Measurements from ENCODE around the gene SLCO4C1.
A peak's percentile ranks its signal among the peaks of the same experiment; 100 is the strongest.

SLCO4C1 gene

DNA sequence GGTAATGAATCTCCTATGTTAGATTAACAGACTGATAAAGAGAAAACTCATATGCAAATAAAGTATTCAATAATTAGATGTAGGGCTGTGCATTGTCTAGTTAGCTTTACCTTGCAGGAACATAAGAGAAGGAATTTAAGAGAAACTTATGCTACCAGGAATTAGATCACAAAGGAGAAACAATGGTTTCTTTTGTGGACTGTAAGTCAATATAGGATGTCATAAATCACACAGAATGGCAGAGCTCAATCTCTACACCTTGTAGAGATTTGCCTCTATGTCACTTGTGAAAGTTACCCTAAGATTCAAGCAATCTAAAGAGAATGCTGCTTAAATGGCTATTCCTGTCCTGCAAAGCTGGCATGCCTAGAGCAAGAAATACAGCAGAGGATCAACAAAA lies 26.0 kb downstream of the SLCO4C1 start:
- no peak for DNase-seq (ENCODE audit: low spot score)

DNA sequence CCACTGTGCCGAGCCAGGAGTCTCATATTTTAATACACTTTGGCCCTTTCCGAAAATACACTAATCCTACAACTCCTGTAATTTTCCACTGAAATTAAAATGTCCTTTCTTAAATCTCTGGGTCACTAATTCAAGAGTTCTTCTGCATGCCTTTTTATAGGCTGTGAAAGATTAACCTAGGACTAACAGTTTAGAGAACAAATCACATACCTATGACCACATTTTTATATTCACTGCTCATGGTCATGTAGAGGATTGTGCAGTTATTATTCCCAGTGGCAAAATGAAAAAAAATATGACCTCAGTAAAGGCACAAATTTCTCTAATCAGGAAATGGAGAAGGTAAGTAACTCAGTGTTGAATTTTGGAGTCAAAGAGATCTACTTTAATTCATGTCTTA lies 33.4 kb downstream of the SLCO4C1 start:
- no peak for DNase-seq (ENCODE audit: low spot score)

DNA sequence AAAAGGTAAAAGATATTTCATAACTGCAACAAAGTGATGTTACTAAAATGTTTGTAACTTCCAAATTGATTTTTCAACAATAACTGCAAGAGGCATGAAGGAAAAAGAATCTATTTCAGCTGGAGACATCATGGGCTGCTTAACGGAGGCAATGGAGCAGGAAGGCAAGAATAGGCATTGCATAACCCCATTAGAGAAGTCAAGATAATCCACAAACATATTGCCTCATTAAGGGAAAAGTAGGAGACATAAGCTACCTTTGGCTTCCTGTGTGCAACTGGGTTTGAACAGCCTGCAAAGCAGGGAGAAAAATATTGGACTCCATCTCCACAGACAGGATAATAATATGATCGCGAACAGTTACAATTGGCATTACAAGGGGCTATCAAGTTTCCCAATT lies 46.7 kb downstream of the SLCO4C1 start:
- no peak for DNase-seq (ENCODE audit: low spot score)

DNA sequence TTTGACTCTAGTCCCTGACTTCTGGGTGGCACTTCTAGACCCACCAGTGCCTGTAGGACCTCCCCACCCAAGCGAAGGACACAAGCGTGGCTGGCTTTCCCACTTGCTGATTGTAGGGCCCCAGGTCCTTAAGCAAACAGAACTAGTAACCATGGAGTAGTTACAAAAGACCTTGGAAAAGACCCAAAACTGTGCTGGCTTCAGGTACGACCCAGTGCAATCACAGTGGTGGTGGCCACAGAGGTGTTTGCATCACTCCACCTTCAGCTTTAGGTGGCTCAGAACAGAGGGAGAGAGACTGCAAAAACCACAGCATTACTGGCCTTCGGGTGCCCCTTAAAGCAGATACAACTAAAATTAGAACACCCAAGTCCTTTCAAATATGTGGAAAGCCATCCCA lies 52.9 kb downstream of the SLCO4C1 start:
- DNase-seq (ENCODE audit: low spot score) = no peak

DNA sequence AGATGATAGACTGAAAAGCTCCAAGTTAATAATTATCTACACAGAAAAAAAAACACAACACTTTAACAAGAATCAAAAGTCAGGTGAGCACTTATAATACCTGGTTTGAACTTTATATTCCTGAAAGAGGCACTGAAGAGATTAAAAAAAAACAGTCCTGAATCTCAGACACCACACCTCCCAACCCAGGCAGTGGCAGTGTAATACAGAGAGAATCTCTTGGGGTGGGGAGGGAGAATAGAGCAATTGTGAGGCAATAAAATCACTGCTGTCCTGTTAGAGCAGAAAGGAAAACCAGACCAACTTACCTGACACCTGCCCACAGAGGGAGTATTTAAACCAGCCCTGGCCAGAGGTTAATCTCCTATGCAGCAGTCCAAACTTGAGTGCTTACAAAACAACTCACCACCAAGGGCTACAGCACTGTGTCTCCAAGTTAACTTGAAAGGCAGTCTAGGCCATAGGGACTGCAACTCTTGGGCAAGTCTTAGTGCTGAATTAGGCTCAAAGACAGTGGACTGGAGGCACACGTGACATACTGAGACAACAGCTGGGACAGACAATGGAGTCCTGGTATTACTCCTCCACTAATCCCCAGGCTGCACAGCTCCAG lies 54.2 kb downstream of the SLCO4C1 start:
- no peak for DNase-seq (ENCODE audit: low spot score)

DNA sequence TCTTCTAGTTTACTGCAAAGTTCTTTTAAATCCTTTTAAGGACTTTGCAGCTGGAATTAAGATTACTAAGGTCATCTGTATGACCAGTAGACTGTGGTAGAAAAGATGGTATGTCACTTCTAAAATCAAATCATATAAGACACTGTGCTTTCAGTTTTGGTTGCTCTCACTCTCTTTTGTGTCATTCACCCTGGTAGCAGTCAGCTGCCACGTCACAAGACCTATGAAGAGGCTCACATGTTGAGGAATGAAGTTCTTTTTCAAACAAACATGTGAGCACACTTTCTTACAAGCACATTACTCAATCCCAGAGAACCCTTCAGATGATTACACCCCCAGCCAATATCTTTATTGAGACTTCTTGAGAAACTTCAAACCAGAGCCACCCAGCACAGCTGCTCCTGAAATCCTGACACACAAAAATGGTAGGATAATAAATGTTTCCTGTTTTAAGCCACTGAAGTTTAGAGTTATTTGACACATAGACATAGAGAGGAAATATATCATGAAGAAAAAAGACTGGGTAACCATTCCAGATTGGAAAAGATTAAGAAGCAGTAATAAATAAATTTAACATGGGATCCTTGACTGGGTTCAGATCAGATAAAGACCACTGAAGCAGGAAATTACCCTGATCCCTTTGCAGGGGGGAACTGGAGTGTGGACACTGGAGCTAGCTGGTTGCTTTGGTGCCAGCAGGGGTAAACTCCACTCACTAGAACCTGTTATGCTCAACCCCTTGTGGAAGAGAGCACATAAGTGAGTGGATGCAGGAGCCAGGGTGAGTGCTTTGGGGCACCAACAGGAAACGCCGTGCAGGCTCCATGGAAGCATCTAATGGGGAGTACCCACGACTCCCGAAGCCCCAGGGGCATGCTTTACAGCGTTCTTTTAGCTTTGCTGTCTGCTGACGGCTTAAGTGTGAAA lies 64.1 kb downstream of the SLCO4C1 start:
- DNase-seq (ENCODE audit: low spot score) = no peak

DNA sequence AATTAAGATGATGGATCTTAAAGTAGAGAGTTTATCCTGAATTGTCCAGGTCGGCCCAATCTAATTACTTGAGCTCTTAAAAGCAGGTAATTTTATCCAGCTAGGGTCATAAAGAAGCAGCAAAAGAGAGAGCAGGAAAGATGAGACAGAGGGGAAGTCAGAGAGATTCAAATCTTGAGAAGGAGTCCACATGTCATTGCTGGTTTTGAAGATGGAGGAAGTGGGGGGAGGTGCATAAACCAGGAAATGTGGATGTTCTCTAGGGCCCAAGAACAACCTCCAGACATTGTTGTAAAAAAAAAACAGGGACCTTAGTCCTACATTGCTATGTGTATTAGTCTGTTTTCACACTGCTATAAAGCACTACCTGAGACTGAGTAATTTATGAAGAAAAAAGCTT lies 66.4 kb downstream of the SLCO4C1 start:
- no peak for DNase-seq (ENCODE audit: low spot score)

DNA sequence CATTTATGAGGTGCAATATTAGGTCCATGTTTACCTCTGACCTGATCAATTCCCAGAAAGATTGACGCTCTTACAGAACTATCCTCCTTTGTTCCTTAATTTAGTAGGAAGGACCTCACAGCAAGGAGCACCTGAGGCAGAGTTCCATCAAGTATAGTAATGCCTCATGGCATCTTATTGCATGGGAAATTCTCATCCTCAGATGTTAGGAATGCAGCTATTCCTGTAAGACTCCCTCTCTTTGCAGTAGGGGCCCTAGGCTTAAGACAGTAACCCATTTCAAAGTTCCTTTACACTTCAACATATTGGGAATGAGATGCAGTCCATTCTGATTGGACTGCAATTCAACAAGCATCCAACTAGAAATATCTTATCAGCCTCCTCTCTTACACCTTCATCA lies 69.8 kb downstream of the SLCO4C1 start:
- DNase-seq (ENCODE audit: low spot score) = no peak

DNA sequence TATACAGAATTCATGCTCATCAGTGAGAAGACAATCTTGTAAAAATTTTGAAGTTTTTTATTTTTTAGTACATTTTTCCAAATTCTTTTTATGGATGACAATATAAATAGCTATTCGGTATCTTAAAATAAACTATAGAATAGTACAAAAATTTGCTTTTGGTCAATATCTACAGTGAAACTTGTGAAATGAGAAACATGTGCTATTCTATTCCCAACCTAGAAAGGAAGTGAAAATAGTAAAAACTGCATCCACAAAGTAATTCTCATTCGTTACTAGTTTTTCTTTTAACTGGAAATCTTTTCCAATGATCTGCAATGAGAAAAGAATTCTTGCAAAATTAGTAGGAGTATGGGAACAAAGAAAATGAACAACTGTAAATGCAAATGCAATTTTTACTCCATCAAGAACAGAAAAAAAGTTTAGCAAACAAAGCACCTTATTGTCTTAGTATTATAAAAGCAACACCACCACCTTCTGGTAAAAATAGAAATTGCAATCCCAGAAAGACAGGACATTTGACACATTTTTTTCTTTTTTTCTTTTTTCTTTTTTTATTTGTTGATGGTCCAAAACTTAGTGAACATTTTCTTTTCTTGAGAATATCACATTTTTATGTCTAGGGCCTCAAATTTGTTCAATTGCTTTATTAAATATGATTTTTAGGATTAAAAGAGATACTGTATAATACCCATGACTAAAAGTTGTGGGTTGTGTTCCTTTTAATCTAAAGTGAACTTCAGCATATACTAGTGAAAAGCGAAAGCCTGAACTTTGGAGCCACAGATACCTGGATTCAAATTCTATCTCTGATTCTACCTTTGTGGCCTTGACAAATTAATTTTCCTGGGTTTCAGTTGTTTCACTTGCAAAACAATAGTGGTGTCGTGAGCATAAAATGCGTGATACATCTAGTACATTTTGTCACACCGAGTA lies 72.3 kb downstream of the SLCO4C1 start:
- DNase-seq (ENCODE audit: low spot score) = peak; percentile 8

DNA sequence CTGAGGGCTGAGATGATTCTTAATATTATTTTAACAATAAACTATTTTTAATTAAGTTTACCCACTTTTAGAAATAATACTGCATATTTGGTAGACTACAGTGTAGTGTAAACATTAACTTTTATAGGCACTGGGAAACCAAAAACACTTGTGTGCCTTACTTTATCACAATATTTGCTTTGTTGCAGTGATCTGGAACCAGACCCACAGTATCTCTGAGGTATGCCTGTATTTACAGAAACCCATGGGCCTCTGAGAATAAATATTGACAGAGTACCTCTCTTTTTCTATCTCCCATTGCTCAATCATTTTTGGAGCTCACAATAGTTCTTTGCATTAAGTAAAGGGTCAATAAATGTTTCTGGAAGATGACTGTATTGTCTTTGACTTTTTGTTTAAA lies 73.3 kb downstream of the SLCO4C1 start:
- DNase-seq (ENCODE audit: low spot score) = no peak

DNA sequence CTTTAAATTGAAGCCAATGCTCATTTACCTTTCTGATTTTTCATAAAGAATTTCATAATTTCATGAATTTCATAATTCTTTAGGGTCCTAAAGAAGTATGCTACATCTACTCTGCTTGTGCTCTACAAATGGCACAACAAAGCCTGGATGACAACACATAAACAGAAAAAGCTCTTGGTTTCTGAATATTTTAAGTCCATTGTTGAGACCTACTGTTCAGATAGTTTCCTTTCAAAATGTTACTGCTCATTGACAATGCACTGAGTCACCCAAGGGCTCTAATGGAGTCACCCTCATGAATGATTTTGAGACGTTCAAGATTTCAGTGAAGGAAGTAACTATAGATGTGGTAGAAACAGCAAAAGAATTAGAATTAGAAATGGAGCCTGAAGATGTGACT lies 74.1 kb downstream of the SLCO4C1 start:
- DNase-seq (ENCODE audit: low spot score) = no peak

DNA sequence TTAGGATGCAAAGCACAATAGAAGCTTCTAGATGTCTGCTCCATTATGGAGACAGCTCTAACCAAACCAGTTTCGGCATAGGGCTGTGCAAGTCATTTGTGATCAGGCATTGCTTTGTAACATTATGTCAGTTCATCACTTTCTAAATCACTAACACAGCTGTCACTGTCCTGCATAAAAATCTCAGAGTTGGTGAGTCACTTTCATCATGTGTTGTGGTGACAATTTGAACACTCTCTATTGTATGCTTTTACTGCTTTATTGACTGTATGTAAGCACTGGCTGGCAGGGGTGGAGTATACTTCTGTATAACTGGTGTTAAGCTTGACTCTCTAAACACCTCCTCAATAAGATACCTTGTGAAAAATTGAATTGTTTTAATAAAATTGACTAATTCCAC lies 77.9 kb downstream of the SLCO4C1 start:
- DNase-seq (ENCODE audit: low spot score) = no peak

DNA sequence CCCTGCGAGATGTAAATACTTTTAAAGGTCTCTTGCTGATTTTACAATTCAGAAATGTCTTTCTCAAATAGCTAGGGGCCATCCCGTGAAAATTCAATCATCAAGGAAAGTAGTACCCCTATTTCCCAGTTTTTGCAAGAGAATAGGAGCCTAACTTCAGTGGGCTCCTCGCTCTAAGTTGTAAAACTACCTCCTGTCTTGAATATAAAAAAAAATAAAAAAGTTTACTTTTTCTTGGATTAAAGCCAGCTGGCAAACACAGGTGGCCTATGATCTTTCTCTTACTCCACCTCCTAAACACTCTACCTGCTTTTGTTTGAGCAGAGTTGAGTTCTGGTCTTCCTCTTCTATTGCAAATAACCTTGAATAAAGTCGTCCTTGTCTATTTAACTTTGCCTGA lies 79.4 kb downstream of the SLCO4C1 start:
- no peak for DNase-seq (ENCODE audit: low spot score)

DNA sequence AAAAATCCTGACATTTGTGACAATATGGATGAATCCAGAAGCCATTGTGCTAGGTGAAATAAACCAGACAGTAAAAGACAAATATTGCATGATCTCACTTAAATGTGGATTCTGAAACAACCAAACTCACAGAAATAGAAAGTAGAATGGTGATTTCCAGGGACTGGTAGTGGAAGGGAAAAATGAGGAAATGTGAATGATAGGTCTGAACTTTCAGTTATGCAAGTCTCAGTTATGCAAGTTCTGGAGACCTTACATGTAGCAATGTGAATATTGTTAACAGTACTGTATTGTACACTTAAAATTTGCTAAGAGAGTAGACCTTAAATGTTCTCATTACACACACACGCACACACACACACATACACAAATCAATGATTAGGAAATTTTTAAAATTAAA lies 84.9 kb downstream of the SLCO4C1 start:
- DNase-seq (ENCODE audit: low spot score) = no peak

DNA sequence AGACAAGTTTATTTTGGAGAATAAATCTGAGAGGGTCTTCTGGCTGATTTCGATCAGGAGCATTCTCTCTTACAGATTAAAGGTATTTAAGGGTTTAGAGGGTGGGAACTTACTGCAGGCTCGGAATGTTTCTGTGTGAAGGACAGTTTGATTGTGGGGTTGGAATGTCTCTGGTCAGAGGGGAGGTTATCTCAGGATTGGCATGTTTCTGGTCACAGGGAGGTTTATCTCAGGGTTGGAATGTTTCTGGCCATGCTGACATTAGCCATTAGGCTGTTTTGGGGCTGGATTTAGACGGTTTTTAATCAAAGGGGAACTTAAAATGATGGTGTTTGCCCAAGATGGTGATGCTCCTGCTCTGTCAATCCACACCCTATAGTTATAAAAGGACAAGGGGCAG lies 95.2 kb downstream of the SLCO4C1 start:
- no peak for DNase-seq (ENCODE audit: low spot score)

DNA sequence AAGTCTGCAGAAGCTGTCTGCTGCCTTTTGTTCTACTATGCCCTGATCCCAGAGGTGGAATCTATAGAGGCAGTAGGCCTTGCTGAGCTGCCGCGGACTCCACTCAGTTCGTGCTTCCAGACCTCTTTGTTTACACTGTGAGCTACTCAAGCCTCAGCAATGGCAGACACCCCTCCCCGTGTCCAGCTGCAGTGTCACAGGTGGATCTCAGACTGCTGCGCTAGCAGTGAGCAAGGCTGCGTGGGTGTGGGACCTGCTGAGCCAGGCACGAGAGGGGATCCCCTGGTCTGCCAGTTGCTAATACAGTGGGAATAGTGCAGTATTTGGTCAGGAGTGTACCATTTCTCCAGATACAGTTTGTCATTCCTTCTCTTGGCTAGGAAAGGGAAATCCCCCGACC lies 99.6 kb downstream of the SLCO4C1 start:
- DNase-seq (ENCODE audit: low spot score) = no peak

All from CD4-positive, alpha-beta T cell treated with Interleukin-6 at 100 ng/mL for 8 hours (primary cell).